Measurements from ENCODE around the gene KSR1.

GRCh38 chr17:27577121-27577761, 121.0 kb downstream of the KSR1 start:
- no peak for TF ChIP-seq POLR2A (IDR thresholded peaks at IDR 0.05)
- no peak for TF ChIP-seq CTCF (IDR thresholded peaks at IDR 0.05)
